DND-41 (cell line): ENCODE measurements around the gene INPP5K.
A peak's percentile ranks its signal among the peaks of the same experiment; 100 is the strongest.

Experiments used
- ATAC-seq: fragments of 200-7000 bp; cut with Tn5 transposase; 3 replicates; pipeline ENCODE4 v1.9.1; 2021; ENCODE audit warnings: low read depth; ENCODE audit not compliant: insufficient read depth
- DNase-seq: peaks from one replicate; pipeline ENCODE4 v3.0.0-alpha.2; 2020
- H2AFZ ChIP-seq: 2 replicates; pipeline ENCODE4 v1.6.0; 2012; ENCODE audit warnings: low read depth, low read length
- H3K27ac ChIP-seq: 2 replicates; pipeline ENCODE4 v1.5.1; 2012; ENCODE audit warnings: low read length, inconsistent platforms
- H3K27me3 ChIP-seq: fragments of 200-600 bp; sonication (generic); 2 replicates; pipeline ENCODE4 v1.6.0; 2012; ENCODE audit warnings: low read length, mild to moderate bottlenecking, inconsistent platforms; ENCODE audit not compliant: insufficient read depth, poor library complexity
- H3K36me3 ChIP-seq: 2 replicates; pipeline ENCODE4 v1.5.1; 2012; ENCODE audit warnings: low read length, inconsistent platforms; ENCODE audit not compliant: insufficient read depth
- H3K4me1 ChIP-seq: 2 replicates; pipeline ENCODE4 v1.5.1; 2012; ENCODE audit warnings: mild to moderate bottlenecking, low read length; ENCODE audit not compliant: insufficient read depth
- H3K4me2 ChIP-seq: 2 replicates; pipeline ENCODE4 v1.6.0; 2012; ENCODE audit warnings: mild to moderate bottlenecking, moderate library complexity, low read length, inconsistent platforms; ENCODE audit not compliant: insufficient read depth
- H3K4me3 ChIP-seq, 2 experiments: fragments of 200-600 bp in 1 of 2; shearing (Covaris generic) in 1 of 2; 2 replicates each; pipeline ENCODE4 v1.5.1; 2012 to 2016; ENCODE audit warnings: inconsistent platforms in 2 of 2, low read length in 2 of 2, mild to moderate bottlenecking in 2 of 2, low read depth in 1 of 2, moderate library complexity in 1 of 2
- H3K79me2 ChIP-seq: 2 replicates; pipeline ENCODE4 v1.6.0; 2012; ENCODE audit warnings: low read length, inconsistent platforms; ENCODE audit not compliant: insufficient read depth
- H3K9ac ChIP-seq: 2 replicates; pipeline ENCODE4 v1.6.0; 2012; ENCODE audit warnings: low read depth, mild to moderate bottlenecking, inconsistent platforms, low read length, moderate library complexity
- H3K9me3 ChIP-seq: 2 replicates; pipeline ENCODE4 v1.5.1; 2012; ENCODE audit warnings: low read length, moderate library complexity, mild to moderate bottlenecking, inconsistent platforms; ENCODE audit not compliant: insufficient read depth, severe bottlenecking
- H4K20me1 ChIP-seq: 2 replicates; pipeline ENCODE4 v1.6.0; 2012; ENCODE audit warnings: low read length; ENCODE audit not compliant: insufficient read depth
- EZH2 ChIP-seq: IDR thresholded peaks from 3 replicates; pipeline ENCODE4 v1.6.1; 2012; ENCODE audit warnings: borderline replicate concordance, low read depth, mild to moderate bottlenecking, moderate library complexity, low read length, inconsistent platforms; ENCODE audit not compliant: severe bottlenecking
- TF ChIP-seq, protein P1 (sequence below): IDR thresholded peaks from 2 replicates; pipeline ENCODE4 v1.5.1; 2012; ENCODE audit warnings: borderline replicate concordance, low read length, moderate library complexity, mild to moderate bottlenecking; ENCODE audit not compliant: poor library complexity, severe bottlenecking; ENCODE audit errors: extremely low read depth

The INPP5K gene

GRCh38 chr17:1493291-1493980 is 23.0 kb downstream of the INPP5K start:
- no peak overlapping the region for H3K4me3 ChIP-seq
- peaks cover 30% of the 10 kb centered on the region for H3K36me3 ChIP-seq
- ATAC-seq (no peak), DNase-seq (no peak)
- no peaks in the 10 kb centered on the region for H3K79me2 ChIP-seq
- no peak overlapping the region for H3K27ac ChIP-seq
- no peak overlapping the region for H2AFZ ChIP-seq
- no peak overlapping the region for H3K9ac ChIP-seq
- no peak overlapping the region for H3K4me2 ChIP-seq
- H3K4me1 ChIP-seq: peaks cover 22% of the 10 kb centered on the region
- TF ChIP-seq EZH2: no peak
- TF ChIP-seq, protein P1, sequence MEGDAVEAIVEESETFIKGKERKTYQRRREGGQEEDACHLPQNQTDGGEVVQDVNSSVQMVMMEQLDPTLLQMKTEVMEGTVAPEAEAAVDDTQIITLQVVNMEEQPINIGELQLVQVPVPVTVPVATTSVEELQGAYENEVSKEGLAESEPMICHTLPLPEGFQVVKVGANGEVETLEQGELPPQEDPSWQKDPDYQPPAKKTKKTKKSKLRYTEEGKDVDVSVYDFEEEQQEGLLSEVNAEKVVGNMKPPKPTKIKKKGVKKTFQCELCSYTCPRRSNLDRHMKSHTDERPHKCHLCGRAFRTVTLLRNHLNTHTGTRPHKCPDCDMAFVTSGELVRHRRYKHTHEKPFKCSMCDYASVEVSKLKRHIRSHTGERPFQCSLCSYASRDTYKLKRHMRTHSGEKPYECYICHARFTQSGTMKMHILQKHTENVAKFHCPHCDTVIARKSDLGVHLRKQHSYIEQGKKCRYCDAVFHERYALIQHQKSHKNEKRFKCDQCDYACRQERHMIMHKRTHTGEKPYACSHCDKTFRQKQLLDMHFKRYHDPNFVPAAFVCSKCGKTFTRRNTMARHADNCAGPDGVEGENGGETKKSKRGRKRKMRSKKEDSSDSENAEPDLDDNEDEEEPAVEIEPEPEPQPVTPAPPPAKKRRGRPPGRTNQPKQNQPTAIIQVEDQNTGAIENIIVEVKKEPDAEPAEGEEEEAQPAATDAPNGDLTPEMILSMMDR: no peak
- peaks cover 18% of the 10 kb centered on the region for H4K20me1 ChIP-seq
- no peaks in the 10 kb centered on the region for H3K9me3 ChIP-seq
- H3K27me3 ChIP-seq: peaks cover 3% of the 10 kb centered on the region

DNA sequence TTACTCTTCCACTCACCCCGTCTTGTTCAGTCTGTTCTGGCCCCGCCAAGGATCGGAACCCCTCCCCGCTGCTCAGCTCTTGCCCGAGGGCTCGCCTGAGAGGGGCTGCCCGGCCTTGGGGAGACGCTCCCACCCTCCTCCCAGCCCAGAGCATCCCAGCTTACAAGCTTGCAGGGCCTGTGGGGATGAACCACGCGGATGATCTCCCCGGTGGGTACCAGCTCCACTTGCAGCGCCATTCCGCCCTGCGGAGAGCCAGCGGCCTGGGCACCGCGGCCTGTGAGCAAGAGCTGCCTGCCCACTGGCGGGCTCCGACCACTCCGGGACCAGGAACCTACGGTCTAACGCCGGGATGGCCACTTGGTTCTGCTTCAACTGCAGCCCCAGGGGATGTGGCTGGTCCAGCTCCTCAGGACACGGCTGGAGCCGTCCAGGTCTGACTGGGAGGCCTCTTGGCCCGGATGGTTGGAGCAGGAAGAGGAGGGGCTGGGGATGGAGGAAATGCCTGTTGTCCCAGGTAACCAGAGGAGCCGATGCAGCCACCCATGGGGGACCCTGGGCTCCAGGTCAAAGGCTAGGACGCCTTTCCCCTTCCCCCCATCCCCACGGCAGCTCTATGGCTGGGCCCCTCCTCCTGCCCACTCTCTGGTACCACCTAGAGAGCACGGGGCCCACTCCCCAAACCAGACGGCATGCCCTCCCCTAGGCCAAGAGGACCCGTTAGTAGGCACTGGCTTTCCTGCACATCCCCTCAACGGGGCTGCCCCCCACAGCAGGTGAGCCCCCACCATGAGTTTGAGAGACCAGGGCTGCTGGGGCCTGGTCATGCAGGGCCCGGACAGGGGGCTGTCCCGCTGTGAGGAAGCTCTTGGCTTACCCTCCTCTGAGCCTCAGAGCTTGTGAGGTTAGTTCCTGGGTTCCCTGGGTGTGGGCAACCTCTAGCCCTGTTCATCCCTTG is 23.9 kb downstream of the INPP5K start, which contains the start of gene MYO1C:
MYO1C (minus strand) TSS at position 438 of the 958 bp plus-strand sequence; CDS start at position 239, 199 bp downstream.
- Histone ChIP-seq H3K36me3 (peaks cover 28% of the 10 kb centered on the region), H3K4me3 (peak within 1 kb of the TSS in 1 of 2 experiments; percentile 71; a peak in 2 of 4 replicates), H3K27me3 (peaks cover 5% of the 10 kb centered on the region), H3K27ac (no peak within 1 kb of the TSS), H3K4me2 (peak within 1 kb of the TSS; percentile 94), H4K20me1 (peaks cover 21% of the 10 kb centered on the region), H2AFZ (0 out of 2 replicates have a peak within 1 kb of the TSS, but pooled peaks have one; percentile 30), H3K9ac (peak within 1 kb of the TSS; percentile 68), H3K9me3 (no peaks in the 10 kb centered on the region), H3K4me1 (peaks cover 31% of the 10 kb centered on the region), H3K79me2 (no peaks in the 10 kb centered on the region)
- ATAC-seq (no peak), DNase-seq (no peak)
- TF ChIP-seq, protein P1: no peak
- TF ChIP-seq EZH2: no peak

DNA sequence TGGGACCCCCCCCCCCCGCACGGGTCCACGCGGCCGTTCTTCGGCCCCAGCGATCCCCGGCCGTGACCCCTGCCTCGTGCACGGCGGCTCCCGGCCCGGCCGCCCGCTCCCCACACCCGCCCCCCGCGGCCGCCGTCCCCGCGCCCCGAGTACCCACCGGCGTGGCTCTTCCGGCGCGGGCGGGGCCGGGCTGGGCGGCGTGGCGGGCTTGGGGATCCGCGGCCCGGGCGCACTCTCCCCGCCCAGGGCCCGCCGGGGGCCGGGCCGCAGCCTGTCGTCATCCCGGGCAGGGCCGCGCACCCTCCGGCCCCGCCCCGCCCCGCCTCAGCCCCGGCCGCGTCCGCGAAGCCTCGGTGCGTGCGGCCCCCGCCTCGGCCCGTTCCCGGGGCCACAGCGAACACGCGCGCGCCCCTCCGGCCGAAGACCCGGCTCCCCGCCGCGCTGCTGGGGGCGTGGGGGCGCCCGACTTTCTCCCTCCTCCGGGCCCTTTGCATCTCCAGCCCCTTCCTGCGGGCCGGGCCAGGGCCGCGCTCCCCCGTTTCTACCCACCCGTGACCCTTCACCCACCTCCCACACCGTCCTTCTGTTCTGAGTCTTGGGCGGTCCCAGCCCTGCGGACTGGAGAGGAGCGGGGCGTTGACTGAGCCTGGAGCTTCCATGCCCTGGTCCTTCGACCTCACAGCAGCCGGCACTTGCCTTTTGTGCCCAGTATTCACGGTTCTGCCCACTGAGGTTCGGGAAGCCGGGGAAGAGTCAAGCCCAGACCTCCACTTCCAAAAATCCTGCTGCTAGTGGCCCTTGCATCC is 24.8 kb downstream of the INPP5K start:
- Histone ChIP-seq H3K36me3 (peaks cover 19% of the 10 kb centered on the region), H3K27ac (no peak overlapping the region; the same call in 1 of the 2 replicates), H4K20me1 (peaks cover 21% of the 10 kb centered on the region), H3K9ac (peak overlapping the region; percentile 68), H2AFZ (peak overlapping the region; percentile 67), H3K79me2 (no peaks in the 10 kb centered on the region), H3K27me3 (peaks cover 12% of the 10 kb centered on the region), H3K4me2 (peak overlapping the region; percentile 94), H3K4me3 (peak overlapping the region; percentile 66 to 71; a peak in 3 of 4 replicates), H3K4me1 (peaks cover 40% of the 10 kb centered on the region), H3K9me3 (no peaks in the 10 kb centered on the region)
- TF ChIP-seq, protein P1: no peak
- DNase-seq (no peak), ATAC-seq (peak; percentile 31)
